Medulla oblongata (tissue), 1 donor: ENCODE results near the gene WBP1L.
"Not testable (repeated sequence)": the region's sequence is repeated elsewhere in the genome, so short reads cannot be mapped to it uniquely, and the experiment has no call there.

Source experiments
- DNase-seq: peaks from one replicate; pipeline ENCODE4 v3.0.0-alpha.2; 2015; ENCODE audit errors: extremely low spot score

WBP1L gene

DNA sequence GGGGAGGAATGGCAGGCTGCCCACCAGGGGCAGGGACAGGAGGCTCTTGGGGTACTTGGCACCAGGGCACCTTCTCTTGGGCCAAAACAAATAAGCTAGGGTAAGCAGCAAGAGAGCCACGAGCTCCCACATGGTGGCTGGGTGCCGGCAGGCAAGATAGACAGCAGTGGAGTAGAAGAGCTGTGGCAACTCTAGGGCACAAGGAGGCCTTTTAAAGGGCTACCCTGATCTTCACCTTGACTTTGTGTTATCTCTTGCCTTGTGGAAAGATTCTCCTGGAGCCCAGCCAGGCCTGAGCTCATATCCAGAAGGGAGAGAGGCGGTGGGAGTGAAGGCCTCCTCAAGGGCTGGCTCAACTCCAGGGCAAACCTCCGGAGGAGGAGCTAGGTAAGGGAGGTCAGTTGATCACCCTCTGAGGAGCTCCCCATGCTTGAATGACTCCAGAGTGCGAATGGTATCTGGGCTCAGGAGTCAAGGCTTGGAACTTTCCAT is 93.5 kb downstream of the WBP1L start, which contains the start of gene CYP17A1:
TSS of gene CYP17A1 (minus strand) at position 184 of the 492 bp plus-strand sequence. CDS start at position 132, 52 bp downstream.
- DNase-seq: no peak

DNA sequence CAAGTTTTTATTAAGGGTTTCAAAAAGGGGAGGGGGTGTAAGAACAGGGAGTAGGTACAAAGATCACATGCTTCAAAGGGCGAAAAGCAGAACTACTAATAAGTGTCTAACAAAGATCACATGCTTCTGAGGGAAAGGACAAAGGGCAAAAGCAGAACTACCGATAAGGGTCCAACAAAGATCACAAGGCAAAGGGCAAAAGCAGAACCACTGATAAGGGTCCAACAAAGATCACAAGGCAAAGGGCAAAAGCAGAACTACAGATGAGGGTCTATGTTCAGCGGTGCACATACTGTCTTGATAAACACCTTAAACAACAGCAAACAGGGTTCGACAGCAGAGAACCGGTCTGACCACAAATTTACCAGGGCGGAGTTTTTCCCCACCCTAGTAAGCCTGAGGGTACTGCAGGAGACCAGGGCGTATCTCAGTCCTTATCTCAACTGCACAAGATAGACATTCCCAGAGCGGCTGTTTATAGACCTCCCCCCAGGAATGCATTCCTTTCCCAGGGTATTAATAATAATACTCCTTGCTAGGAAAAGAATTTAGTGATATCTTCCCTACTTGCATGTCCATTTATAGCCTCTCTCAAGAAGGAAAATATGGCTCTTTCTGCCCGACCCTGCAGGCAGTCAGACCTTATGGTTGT is 94.7 kb downstream of the WBP1L start:
- DNase-seq: not testable (repeated sequence)

DNA sequence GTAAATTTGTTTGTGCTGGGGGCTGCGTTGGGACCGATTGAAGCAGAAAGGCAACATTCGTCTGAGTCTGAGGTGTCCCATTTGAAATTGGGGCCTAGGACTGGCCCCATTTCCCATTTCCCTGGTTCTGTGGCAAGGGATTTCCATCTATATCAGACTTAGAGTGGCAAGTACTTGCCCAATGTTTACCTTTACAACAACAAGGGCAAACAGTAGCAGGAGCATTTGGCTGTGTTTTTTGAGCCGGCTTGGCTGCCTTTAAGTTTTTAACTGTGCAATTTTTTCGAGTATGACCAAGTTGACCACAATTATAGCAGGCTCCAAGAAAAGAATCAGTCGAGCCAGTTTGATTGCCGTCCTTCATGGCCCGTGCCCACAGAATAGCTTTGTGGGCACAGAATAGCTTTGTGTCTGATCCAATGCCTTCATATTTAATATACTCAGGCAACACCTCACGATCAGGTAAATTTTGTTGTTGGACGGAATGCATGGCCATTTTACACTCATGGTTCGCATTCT is 98.1 kb downstream of the WBP1L start:
- no peak for DNase-seq

DNA sequence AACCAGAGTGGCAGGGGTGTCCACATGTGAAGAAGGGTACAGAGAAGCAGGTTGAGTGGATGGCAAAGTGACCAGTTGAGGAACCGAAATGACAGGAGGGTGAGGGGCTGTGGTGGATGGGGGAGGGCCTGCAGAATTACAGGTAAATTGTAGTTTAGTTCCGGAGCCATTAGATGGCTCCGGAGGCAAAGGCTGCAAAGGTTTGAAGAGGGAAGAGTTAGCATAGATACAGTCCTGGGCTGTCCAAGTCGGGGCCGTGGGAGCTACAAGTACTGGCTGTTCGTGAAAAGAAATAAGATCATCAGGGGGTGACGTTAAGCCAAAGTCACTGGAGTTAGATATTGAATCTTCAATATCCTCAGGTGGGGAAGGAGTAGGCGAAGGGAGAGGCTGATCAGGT is 99.4 kb downstream of the WBP1L start:
- DNase-seq: not testable (repeated sequence)

DNA sequence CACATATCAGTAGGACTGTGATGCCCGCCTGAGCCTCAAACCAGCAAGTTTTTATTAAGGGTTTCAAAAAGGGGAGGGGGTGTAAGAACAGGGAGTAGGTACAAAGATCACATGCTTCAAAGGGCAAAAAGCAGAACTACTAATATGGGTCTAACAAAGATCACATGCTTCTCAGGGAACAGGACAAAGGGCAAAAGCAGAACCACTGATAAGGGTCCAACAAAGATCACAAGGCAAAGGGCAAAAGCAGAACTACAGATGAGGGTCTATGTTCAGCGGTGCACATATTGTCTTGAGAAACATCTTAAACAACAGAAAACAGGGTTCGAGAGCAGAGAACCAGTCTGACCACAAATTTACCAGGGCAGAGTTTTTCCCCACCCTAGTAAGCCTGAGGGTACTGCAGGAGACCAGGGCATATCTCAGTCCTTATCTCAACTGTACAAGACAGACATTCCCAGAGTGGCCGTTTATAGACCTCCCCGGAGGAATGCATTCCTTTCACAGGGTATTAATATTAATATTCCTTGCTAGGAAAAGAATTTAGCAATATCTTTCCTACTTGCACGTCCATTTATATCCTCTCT is 100.5 kb downstream of the WBP1L start:
- DNase-seq: not testable (repeated sequence)

DNA sequence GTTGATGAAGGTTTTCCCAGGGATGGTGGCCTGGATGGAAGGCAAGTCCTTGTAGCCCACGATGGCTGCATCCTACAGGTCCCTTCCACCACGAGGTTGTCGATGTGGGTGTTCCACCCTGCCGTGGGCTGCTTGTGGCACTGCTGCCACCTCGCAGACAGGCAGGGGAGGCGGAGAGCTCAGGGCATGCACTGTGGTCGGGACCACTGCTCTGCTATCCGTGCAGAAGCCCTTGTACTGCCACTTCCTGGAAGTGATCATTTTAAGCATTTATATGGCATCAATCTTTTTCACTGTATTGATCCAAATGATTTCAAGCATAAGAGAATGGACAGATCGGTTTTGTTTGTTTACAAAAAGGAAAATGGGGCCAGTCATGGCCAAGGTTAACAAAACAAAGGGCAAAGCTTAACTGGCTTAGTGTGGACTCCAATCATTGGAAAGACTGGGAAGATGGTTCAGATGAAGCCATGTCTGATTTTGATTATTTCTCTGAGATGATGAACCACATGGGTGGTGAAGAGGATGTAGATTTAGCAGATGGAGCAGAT is 101.7 kb downstream of the WBP1L start:
- DNase-seq: no peak

DNA sequence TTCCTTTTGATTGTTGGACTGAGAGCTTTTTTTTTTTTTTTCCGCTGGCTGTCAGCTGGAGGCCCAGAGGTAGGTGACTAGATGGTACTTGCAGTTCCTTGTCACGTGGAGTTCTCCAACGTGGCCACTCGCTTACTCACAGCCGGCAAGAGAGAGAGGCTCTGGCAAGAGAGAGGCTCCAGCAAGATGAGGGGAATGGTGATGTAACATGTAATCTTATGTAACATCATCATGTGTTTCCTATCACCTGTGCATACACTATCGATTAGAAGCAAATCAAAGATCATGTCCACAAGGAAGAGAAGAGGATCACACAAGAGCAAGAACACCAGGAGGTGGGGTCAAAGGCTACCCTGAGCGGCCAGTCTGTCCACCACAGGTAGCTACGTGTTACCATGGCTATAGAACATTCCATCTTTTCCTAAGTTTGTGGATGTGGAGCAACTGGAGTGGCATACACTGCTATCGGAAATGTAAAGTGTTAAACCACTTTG is 106.3 kb downstream of the WBP1L start:
- no peak for DNase-seq

DNA sequence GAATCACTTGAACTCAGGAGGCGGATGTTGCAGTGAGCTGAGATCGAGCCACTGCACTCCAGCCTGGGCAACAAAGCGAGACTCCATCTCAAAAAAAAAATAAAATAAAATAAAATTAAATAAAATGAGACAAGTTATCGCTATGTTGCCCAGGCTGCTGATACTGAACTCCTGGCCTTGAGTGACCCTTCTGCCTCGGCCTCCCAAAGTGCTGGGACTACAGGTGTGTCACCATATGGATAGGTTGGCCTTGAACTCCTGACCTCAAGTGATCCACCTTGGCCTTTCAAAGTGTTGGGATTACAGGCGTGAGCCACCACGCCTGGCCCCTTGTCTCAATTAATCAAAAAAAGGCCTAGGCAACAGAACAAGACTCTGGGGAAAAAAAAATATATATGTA is 109.5 kb downstream of the WBP1L start:
- not testable (repeated sequence) for DNase-seq

DNA sequence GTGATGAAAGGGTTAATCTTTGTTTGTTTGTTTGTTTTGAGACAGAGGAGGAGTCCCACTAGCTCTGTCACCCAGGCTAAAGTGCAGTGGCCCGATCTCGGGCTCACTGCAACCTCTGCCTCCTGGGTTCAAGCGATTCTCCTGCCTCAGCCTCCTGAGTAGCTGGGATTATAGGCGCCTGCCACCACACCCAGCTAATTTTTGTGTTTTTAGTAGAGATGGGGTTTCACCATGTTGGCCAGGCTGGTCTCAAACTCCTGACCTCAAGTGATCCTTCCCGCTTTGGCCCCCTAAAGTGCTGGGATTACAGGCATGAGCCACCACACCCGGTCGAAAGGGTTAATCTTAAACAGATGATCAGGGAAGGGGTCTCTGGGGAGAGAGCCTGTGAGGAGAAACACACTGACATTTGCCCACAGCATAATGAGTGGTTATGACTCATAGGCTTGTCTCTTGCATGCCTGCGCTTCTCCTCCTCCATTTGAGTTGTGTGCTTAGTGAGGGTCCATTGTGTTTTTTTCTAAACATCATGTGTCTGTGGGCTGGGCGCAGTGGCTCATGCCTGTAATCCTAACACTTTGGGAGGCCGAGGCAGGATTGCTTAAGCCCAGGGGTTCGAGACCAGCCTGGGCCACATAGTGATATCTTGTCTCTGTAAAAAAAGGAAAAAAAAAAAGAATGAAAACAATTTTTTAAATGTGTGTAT is 112.1 kb downstream of the WBP1L start:
- not testable (repeated sequence) for DNase-seq

DNA sequence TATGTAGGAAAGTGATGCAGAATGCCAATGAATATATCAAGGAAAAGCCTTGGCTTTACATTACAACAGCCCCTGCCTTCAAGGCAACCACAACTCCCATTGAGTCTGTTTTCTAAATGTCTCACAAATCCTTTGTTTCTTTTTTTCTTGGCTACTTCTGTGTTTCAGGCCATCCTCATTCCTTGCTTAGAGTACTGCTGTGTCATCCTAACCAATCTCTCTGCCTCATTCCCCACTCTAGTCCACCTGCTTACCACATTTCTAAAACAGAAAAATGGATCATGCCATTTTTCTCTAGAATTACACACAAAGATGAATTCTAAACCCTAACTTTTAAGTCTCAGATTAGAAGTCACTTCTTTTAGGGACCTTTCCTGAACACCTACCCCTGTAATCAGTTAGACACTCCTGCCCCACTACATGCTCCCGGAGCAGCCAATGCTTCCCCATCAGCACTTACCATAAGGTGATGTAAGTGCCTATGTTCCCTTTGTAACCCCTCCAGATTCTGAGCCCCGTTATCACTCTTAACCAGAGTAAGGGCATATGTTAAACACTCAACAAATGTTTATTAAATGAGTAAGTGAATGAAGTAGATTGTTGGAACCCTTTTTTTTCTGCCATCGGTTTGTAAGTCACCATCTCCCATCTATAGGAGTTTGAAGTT is 113.1 kb downstream of the WBP1L start:
- DNase-seq: no peak

DNA sequence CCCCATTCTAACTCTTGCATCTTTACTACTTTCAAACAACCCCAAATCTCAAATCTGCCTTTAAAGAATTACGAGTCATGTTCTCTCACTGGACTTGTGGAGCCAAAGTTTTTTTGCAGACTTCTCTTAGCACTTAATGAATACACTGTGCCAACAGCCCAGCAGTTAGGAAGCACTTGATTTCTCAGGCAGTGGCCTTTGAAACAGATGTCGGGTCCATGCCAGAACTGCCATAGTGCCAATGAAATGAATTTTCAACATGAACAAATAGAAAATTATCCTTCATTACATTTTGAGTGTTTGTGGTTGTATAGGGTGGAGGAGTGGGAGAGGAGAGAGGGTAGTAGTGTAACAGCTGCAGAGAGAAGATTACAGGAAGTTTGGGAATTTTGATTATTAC is 116.2 kb downstream of the WBP1L start:
- peak; percentile 16 for DNase-seq

DNA sequence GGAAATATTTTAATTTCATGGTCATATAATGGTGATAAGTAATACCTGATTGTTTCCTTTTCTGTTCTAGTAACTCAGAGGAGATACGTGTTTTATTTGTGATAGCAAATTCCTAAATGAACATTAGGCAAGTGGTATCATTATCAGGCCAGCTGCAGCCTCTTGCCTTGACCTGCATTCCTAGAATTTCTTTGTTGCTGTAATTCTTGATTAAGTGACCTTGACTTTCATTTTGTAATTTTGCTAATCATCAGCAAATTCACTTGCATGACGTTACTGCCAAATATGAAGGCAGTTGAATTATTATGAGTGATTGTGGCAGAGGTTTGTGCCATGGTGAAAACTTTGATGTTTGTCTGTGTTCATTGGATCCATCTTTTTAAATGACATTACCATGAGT is 119.9 kb downstream of the WBP1L start:
- no peak for DNase-seq

DNA sequence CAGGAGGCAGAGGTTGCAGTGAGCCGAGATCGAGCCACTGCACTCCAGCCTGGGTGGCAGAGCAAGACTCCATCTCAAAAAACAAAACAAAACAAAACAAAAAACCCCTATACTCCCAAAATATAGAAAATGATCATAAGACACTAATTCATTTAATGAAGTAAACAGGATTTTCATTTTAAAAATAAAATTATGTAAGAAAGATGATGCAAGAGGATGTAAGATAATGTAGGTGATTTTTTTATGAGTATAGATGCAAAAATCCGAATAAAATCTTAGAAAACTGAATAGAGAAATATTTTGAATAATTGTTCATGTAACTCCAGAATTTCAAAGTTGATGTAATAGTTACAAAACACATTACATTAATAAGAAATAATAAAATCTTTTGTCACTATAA is 121.9 kb downstream of the WBP1L start:
- no peak for DNase-seq
